HEK293T (cell line): ENCODE data around the gene MAD1L1.

ENCODE experiments used
- CTCF ChIA-PET: fragments of 350-600 bp; formaldehyde crosslinking; extraction: SDS; loops from one replicate; lab custom pipeline; 2021; ENCODE audit warnings: antibody characterized with exemption, inconsistent platforms; lab: Yijun Ruan, JAX
- POLR2A ChIA-PET: fragments of 350-600 bp; formaldehyde crosslinking; extraction: SDS; loops from one replicate; lab custom pipeline; 2020; ENCODE audit warnings: antibody characterized with exemption, inconsistent platforms; lab: Yijun Ruan, JAX
- DNase-seq: peaks from one replicate; pipeline ENCODE4 v3.0.0; 2012; ENCODE audit warnings: mixed read lengths; ENCODE audit errors: extremely low spot score
- ARNT ChIP-seq: fragments of 450-650 bp; IDR thresholded peaks from 2 replicates; pipeline ENCODE4 v1.6.1; 2017; ENCODE audit warnings: mild to moderate bottlenecking
- BHLHE40 ChIP-seq: fragments of 450-650 bp; IDR thresholded peaks from 2 replicates; pipeline ENCODE4 v1.6.1; 2016; ENCODE audit warnings: mild to moderate bottlenecking, moderate library complexity, borderline replicate concordance
- CTBP1 ChIP-seq: fragments of 450-650 bp; IDR thresholded peaks from 2 replicates; pipeline ENCODE4 v1.6.1; 2016; ENCODE audit warnings: borderline replicate concordance
- ELF4 ChIP-seq: fragments of 450-650 bp; IDR thresholded peaks from 2 replicates; pipeline ENCODE4 v1.6.1; 2017; ENCODE audit warnings: antibody characterized with exemption
- FOXA1 ChIP-seq: fragments of 450-650 bp; IDR thresholded peaks from 2 replicates; pipeline ENCODE4 v1.6.1; 2016; ENCODE audit warnings: mild to moderate bottlenecking
- FOXK2 ChIP-seq: fragments of 450-650 bp; IDR thresholded peaks from 2 replicates; pipeline ENCODE4 v1.6.1; 2016; ENCODE audit warnings: mild to moderate bottlenecking
- FOXM1 ChIP-seq: fragments of 450-650 bp; IDR thresholded peaks from 2 replicates; pipeline ENCODE4 v1.6.1; 2017; ENCODE audit warnings: mild to moderate bottlenecking, borderline replicate concordance
- HDGF ChIP-seq: fragments of 450-650 bp; IDR thresholded peaks from 2 replicates; pipeline ENCODE4 v1.6.1; 2017; ENCODE audit warnings: antibody characterized with exemption, borderline replicate concordance
- L3MBTL2 ChIP-seq: fragments of 450-650 bp; conservative IDR thresholded peaks from 2 replicates; pipeline ENCODE4 v1.6.1; 2016; ENCODE audit warnings: mild to moderate bottlenecking
- LEF1 ChIP-seq: fragments of 450-650 bp; IDR thresholded peaks from 2 replicates; pipeline ENCODE4 v1.6.1; 2017; ENCODE audit warnings: mild to moderate bottlenecking, borderline replicate concordance
- NFRKB ChIP-seq: fragments of 450-650 bp; IDR thresholded peaks from 2 replicates; pipeline ENCODE4 v1.6.1; 2016; ENCODE audit warnings: mild to moderate bottlenecking, moderate library complexity
- PKNOX1 ChIP-seq: fragments of 450-650 bp; IDR thresholded peaks from 2 replicates; pipeline ENCODE4 v1.6.1; 2016
- SP1 ChIP-seq: fragments of 450-650 bp; IDR thresholded peaks from 2 replicates; pipeline ENCODE4 v1.6.1; 2017
- SUZ12 ChIP-seq: fragments of 450-650 bp; IDR thresholded peaks from 2 replicates; pipeline ENCODE4 v1.6.1; 2016; ENCODE audit warnings: mild to moderate bottlenecking
- TARDBP ChIP-seq: fragments of 450-650 bp; IDR thresholded peaks from 2 replicates; pipeline ENCODE4 v1.6.1; 2016
- ZNF384 ChIP-seq: fragments of 450-650 bp; IDR thresholded peaks from 2 replicates; pipeline ENCODE4 v1.6.1; 2016

The MAD1L1 gene

GRCh38 chr7:2070151-2070763 lies 162.5 kb downstream of the MAD1L1 start:
- ChIA-PET POLR2A (no interaction called here), CTCF (no interaction called here)
- no peak for DNase-seq
- TF ChIP-seq SP1: no peak
- no peak for TF ChIP-seq ELF4
- no peak for TF ChIP-seq FOXM1
- no peak for TF ChIP-seq NFRKB
- TF ChIP-seq L3MBTL2: no peak
- TF ChIP-seq SUZ12: no peak
- TF ChIP-seq HDGF: no peak
- no peak for TF ChIP-seq FOXA1
- no peak for TF ChIP-seq ZNF384
- TF ChIP-seq PKNOX1: no peak
- no peak for TF ChIP-seq ARNT
- TF ChIP-seq CTBP1: no peak
- TF ChIP-seq LEF1: no peak
- TF ChIP-seq TARDBP: no peak
- no peak for TF ChIP-seq BHLHE40

GRCh38 chr7:2069472-2069860 lies 163.3 kb downstream of the MAD1L1 start:
- ChIA-PET POLR2A (no interaction called here), CTCF (no interaction called here)
- DNase-seq: no peak
- TF ChIP-seq FOXK2 (no peak), SP1 (no peak), LEF1 (no peak), SUZ12 (no peak), NFRKB (no peak), FOXA1 (no peak), PKNOX1 (no peak), BHLHE40 (no peak), FOXM1 (no peak), L3MBTL2 (no peak), HDGF (no peak)

- TF ChIP-seq L3MBTL2 (no peak), SP1 (no peak), FOXM1 (no peak), NFRKB (no peak), ARNT (no peak), FOXA1 (no peak), HDGF (no peak), LEF1 (no peak), SUZ12 (no peak), ZNF384 (no peak), PKNOX1 (no peak), ELF4 (no peak), BHLHE40 (no peak), TARDBP (no peak), FOXK2 (no peak), CTBP1 (no peak)
- ChIA-PET CTCF (no interaction called here), POLR2A (no interaction called here)
These were observed 163.9 kb downstream of the MAD1L1 start for GRCh38 chr7:2068693-2069471.

GRCh38 chr7:2066251-2066919 lies 166.4 kb downstream of the MAD1L1 start:
- no peak for DNase-seq
- TF ChIP-seq NFRKB (no peak), HDGF (no peak), BHLHE40 (no peak), ARNT (no peak), FOXK2 (no peak), FOXM1 (no peak), LEF1 (no peak), CTBP1 (no peak), ZNF384 (no peak), SUZ12 (no peak), ELF4 (no peak), PKNOX1 (no peak), TARDBP (no peak), FOXA1 (no peak), SP1 (no peak), L3MBTL2 (no peak)
- POLR2A ChIA-PET: no interaction called here
- CTCF ChIA-PET: no interaction called here

More at GRCh38 chr7:2068693-2069471, 163.9 kb downstream of the MAD1L1 start:
- no peak for DNase-seq
